A549 (cell line): ENCODE results near the gene ZNF664. TPM values are rescaled to one million over a fixed set of nuclear protein-coding genes. Genes with fewer than 3 reads are reported as not detected.

ENCODE experiments used
- ATAC-seq, 2 experiments: fragments of 200-7000 bp in 1 of 2; fragments of >200 bp in 1 of 2; cut with Nextera tagmentation in 1 of 2; cut with Tn5 transposase in 1 of 2; 3 replicates each; pipeline versions ENCODE4 v1.8.0 to v1.9.1; 2018 to 2020; ENCODE audit warnings: mild to moderate bottlenecking in 1 of 2, moderate library complexity in 1 of 2
- CTCF ChIA-PET: fragments of 300-600 bp; sonication (Branson Sonifier 250); formaldehyde crosslinking; extraction: SDS; loops from one replicate; lab custom pipeline; 2021; ENCODE audit warnings: antibody characterized with exemption, inconsistent platforms; lab: Yijun Ruan, JAX
- POLR2A ChIA-PET: fragments of 350-600 bp; formaldehyde crosslinking; extraction: SDS; loops from one replicate; lab custom pipeline; 2021; ENCODE audit warnings: antibody characterized with exemption, inconsistent platforms; lab: Yijun Ruan, JAX
- DNase-seq, 2 experiments: peaks; one replicate each; pipeline versions ENCODE4 v3.0.0 to v3.0.0-alpha.2; 2011 to 2016; ENCODE audit warnings: low read depth in 1 of 2, low spot score in 1 of 2
- FAIRE-seq: peaks from 2 replicates; lab custom pipeline; 2011; peaks lifted over from hg19 to GRCh38; lab: Jason Lieb, UNC
- H3K27ac ChIP-seq, 2 experiments: fragments of >200 bp; sonication (Bioruptor Twin); formaldehyde crosslinking; 3 replicates each; pipeline ENCODE4 v1.5.1; 2016 to 2017
- H3K4me1 ChIP-seq: fragments of >200 bp; sonication (Bioruptor Twin); formaldehyde crosslinking; 3 replicates; pipeline ENCODE4 v1.6.1; 2016
- H3K4me2 ChIP-seq: fragments of >200 bp; sonication (Bioruptor Twin); formaldehyde crosslinking; 3 replicates; pipeline ENCODE4 v1.6.1; 2016
- H3K4me3 ChIP-seq: fragments of >200 bp; sonication (Bioruptor Twin); formaldehyde crosslinking; 3 replicates; pipeline ENCODE4 v1.5.1; 2016
- H3K9me3 ChIP-seq: fragments of >200 bp; sonication (Bioruptor Twin); formaldehyde crosslinking; 3 replicates; pipeline ENCODE4 v1.6.1; 2016
- ATOH8 ChIP-seq: fragments of 250-450 bp; sonication (Bioruptor Pico); IDR thresholded peaks from 2 replicates; pipeline ENCODE4 v1.5.0; 2020; ENCODE audit warnings: low read depth, mild to moderate bottlenecking, moderate library complexity
- CEBPB ChIP-seq, 2 experiments: fragments of >200 bp in 1 of 2; sonication (Bioruptor Twin) in 1 of 2; formaldehyde crosslinking in 1 of 2; IDR thresholded peaks; 2 replicates each; pipeline ENCODE4 v1.6.1; 2012 to 2016
- CHD2 ChIP-seq: fragments of 150-350 bp; IDR thresholded peaks from 2 replicates; pipeline ENCODE4 v1.6.1; 2014; ENCODE audit warnings: low read length; ENCODE audit not compliant: partially characterized antibody
- ESRRA ChIP-seq: fragments of 150-350 bp; IDR thresholded peaks from 2 replicates; pipeline ENCODE4 v1.6.1; 2014; ENCODE audit warnings: mild to moderate bottlenecking, low read length, borderline replicate concordance
- FOSB ChIP-seq: fragments of 250-450 bp; sonication (Bioruptor Pico); IDR thresholded peaks from 2 replicates; pipeline ENCODE4 v1.5.0; 2020; ENCODE audit warnings: mild to moderate bottlenecking, moderate library complexity
- FOSL2 ChIP-seq, 2 experiments: fragments of 450-650 bp in 1 of 2; fragments of >200 bp in 1 of 2; sonication (Bioruptor Twin) in 1 of 2; formaldehyde crosslinking; IDR thresholded peaks; 2 replicates each; pipeline versions ENCODE4 v1.5.0 to v1.6.1; 2016 to 2020; ENCODE audit warnings: mild to moderate bottlenecking in 1 of 2, moderate library complexity in 1 of 2
- GATA3 ChIP-seq: IDR thresholded peaks from 2 replicates; pipeline ENCODE4 v1.6.1; 2012; ENCODE audit warnings: borderline replicate concordance
- HES2 ChIP-seq: fragments of >200 bp; sonication (Bioruptor Twin); formaldehyde crosslinking; IDR thresholded peaks from 2 replicates; pipeline ENCODE4 v1.6.1; 2016
- HEYL ChIP-seq: fragments of 250-450 bp; sonication (Bioruptor Pico); IDR thresholded peaks from 2 replicates; pipeline ENCODE4 v1.8.0; 2021; ENCODE audit warnings: mild to moderate bottlenecking, moderate library complexity
- HMGXB4 ChIP-seq: fragments of 250-450 bp; sonication (Bioruptor Pico); IDR thresholded peaks from 2 replicates; pipeline ENCODE4 v1.5.0; 2021; ENCODE audit warnings: mild to moderate bottlenecking, moderate library complexity, borderline replicate concordance
- JUN ChIP-seq, 2 experiments: fragments of >200 bp; sonication (Bioruptor Twin); formaldehyde crosslinking; IDR thresholded peaks; 2 replicates in 1 of 2; 3 replicates in 1 of 2; pipeline ENCODE4 v1.6.1; 2016 to 2017
- NFE2L2 ChIP-seq: fragments of 150-350 bp; conservative IDR thresholded peaks from 2 replicates; pipeline ENCODE4 v1.6.1; 2014; ENCODE audit warnings: low read length
- PBX3 ChIP-seq: IDR thresholded peaks from 2 replicates; pipeline ENCODE4 v1.6.1; 2012
- PHF8 ChIP-seq: fragments of 200-600 bp; sonication (generic); IDR thresholded peaks from 2 replicates; pipeline ENCODE4 v1.6.1; 2016; ENCODE audit warnings: low read depth, mild to moderate bottlenecking, antibody characterized with exemption, moderate library complexity, borderline replicate concordance
- RARB ChIP-seq: fragments of 250-450 bp; sonication (Bioruptor Pico); IDR thresholded peaks from 2 replicates; pipeline ENCODE4 v1.8.0; 2021; ENCODE audit warnings: mild to moderate bottlenecking, moderate library complexity
- RCOR1 ChIP-seq: fragments of 150-350 bp; IDR thresholded peaks from 2 replicates; pipeline ENCODE4 v1.6.1; 2014; ENCODE audit warnings: antibody characterized with exemption, low read length, low read depth
- RFX5 ChIP-seq: fragments of 450-650 bp; IDR thresholded peaks from 2 replicates; pipeline ENCODE4 v1.7.1; 2014; ENCODE audit warnings: antibody characterized with exemption, mild to moderate bottlenecking, moderate library complexity
- SMC3 ChIP-seq: fragments of >200 bp; sonication (Bioruptor Twin); formaldehyde crosslinking; IDR thresholded peaks from 3 replicates; pipeline ENCODE4 v1.6.1; 2018; ENCODE audit warnings: inconsistent platforms
- SREBF2 ChIP-seq: fragments of 450-650 bp; IDR thresholded peaks from 2 replicates; pipeline ENCODE4 v1.6.1; 2014; ENCODE audit warnings: mild to moderate bottlenecking, moderate library complexity
- ZC3H11A ChIP-seq: fragments of 450-650 bp; IDR thresholded peaks from 2 replicates; pipeline ENCODE4 v1.6.1; 2014; ENCODE audit warnings: antibody characterized with exemption, mild to moderate bottlenecking
- WGBS: methylation state at CpG from one replicate; pipeline ENCODE4 v1.1.6; 2017; ENCODE audit errors: missing lambda C conversion rate; 5-methylcytosine and 5-hydroxymethylcytosine counted together
- polyA plus RNA-seq, 4 experiments: library from polyadenylated mRNA; depleted of rRNA in 3 of 4; stranded (reverse); fragments of >200 nt; fragmentation: RNase III in 1 of 4; extraction: RNeasy Plus Mini Kit Qiagen cat#74134 plus additional on column Dnase treatment in 1 of 4; gene quantifications; 2 replicates in 3 of 4; 3 replicates in 1 of 4; pipeline ENCODE4 v1.2.3, GENCODE V29; 2011 to 2017
- TF ChIP-seq, protein P1 (sequence below): fragments of 450-650 bp; IDR thresholded peaks from 2 replicates; pipeline ENCODE4 v1.6.1; 2014; ENCODE audit warnings: antibody characterized with exemption
- TF ChIP-seq, protein P2 (sequence below): fragments of 200-600 bp; sonication (generic); IDR thresholded peaks from 2 replicates; pipeline ENCODE4 v1.6.1; 2016; ENCODE audit warnings: antibody characterized with exemption, mild to moderate bottlenecking, moderate library complexity

Gene ZNF664
- polyA plus RNA-seq, 2 of the 4 experiments (the other 2 are of a cell fraction) = 88.3 to 112 TPM

- no peak for TF ChIP-seq CHD2
- TF ChIP-seq ZC3H11A = no peak
- TF ChIP-seq SREBF2 = no peak
- TF ChIP-seq HES2 = no peak
- TF ChIP-seq PBX3 = no peak
- TF ChIP-seq, all 56 proteins: peak for 0
- Histone ChIP-seq H3K27ac (no peak overlapping the region), H3K4me2 (no peak overlapping the region), H3K9me3 (no peaks in the 10 kb centered on the region), H3K4me1 (no peaks in the 10 kb centered on the region), H3K4me3 (no peak overlapping the region)
- ChIA-PET CTCF (no interaction called here), POLR2A (no interaction called here)
- no peak for FAIRE-seq
- no peak for DNase-seq
- whole genome bisulfite sequencing = 92% methylated on average over 9 of the region's 9 CpGs
- ATAC-seq = no peak
These were observed 32.0 kb upstream of the ZNF664 start for GRCh38 chr12:123941000-123941399.

DNA sequence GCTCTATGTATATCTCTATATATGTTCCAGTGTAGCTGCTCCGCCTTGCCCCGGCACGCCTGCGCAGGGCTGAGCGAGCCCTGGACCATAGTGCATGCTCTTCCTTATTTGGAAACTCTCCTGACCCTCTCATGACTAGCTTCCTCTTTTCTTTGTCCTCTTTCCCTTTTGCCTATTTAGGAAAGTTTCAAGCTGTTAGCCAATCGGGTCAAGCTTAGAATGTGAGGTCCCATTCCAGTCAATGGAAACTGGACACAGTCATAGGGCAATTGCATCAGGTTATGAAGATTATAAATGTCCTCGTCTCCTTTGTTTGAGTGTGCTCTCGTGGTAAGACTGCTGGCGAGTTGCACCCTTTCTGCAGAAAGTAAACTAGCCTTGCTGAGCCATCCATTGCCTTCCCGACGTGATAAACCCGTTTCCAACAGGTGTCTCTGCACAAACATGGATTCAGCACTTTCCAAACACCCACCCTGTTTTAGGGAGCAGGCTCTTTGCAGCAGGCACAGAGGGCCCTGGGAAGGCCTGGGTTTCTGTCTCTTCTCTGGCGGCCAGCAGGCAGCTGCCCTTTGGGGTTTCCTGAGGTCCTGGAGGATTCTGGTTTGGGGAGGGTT is 31.3 kb upstream of the ZNF664 start:
- ChIA-PET CTCF (interaction anchor here (1.5 kb wide), 1 partner anchor 825 kb away, joined by 4 read pairs; no protein-coding TSS in a partner anchor), POLR2A (no interaction called here)
- 99% methylated on average over 13 of the region's 13 CpGs for WGBS
- Histone ChIP-seq H3K4me3 (no peak overlapping the region), H3K4me2 (no peak overlapping the region), H3K9me3 (no peaks in the 10 kb centered on the region), H3K27ac (no peak overlapping the region), H3K4me1 (no peaks in the 10 kb centered on the region)
- FAIRE-seq = no peak
- ATAC-seq = no peak
- TF ChIP-seq FOSL2 (IDR thresholded peaks at IDR 0.05) = no peak
- no peak for TF ChIP-seq FOSL2 (CRISPR knock-in tag; IDR thresholded peaks at IDR 0.05)
- no peak for TF ChIP-seq ESRRA
- no peak for TF ChIP-seq CHD2
- no peak for TF ChIP-seq PHF8
- no peak for TF ChIP-seq FOSB
- TF ChIP-seq RARB (CRISPR knock-in tag) = no peak
- TF ChIP-seq RFX5 = no peak
- TF ChIP-seq ATOH8 = no peak
- no peak for TF ChIP-seq SMC3
- no peak for TF ChIP-seq JUN (IDR thresholded peaks at IDR 0.05)
- TF ChIP-seq HMGXB4 = no peak
- no peak for TF ChIP-seq HEYL
- no peak for TF ChIP-seq CEBPB (IDR thresholded peaks at IDR 0.05)
- no peak for TF ChIP-seq GATA3
- no peak for TF ChIP-seq NFE2L2
- no peak for TF ChIP-seq RCOR1
- TF ChIP-seq, protein P1, sequence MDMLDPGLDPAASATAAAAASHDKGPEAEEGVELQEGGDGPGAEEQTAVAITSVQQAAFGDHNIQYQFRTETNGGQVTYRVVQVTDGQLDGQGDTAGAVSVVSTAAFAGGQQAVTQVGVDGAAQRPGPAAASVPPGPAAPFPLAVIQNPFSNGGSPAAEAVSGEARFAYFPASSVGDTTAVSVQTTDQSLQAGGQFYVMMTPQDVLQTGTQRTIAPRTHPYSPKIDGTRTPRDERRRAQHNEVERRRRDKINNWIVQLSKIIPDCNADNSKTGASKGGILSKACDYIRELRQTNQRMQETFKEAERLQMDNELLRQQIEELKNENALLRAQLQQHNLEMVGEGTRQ = no peak
- TF ChIP-seq, protein P2, sequence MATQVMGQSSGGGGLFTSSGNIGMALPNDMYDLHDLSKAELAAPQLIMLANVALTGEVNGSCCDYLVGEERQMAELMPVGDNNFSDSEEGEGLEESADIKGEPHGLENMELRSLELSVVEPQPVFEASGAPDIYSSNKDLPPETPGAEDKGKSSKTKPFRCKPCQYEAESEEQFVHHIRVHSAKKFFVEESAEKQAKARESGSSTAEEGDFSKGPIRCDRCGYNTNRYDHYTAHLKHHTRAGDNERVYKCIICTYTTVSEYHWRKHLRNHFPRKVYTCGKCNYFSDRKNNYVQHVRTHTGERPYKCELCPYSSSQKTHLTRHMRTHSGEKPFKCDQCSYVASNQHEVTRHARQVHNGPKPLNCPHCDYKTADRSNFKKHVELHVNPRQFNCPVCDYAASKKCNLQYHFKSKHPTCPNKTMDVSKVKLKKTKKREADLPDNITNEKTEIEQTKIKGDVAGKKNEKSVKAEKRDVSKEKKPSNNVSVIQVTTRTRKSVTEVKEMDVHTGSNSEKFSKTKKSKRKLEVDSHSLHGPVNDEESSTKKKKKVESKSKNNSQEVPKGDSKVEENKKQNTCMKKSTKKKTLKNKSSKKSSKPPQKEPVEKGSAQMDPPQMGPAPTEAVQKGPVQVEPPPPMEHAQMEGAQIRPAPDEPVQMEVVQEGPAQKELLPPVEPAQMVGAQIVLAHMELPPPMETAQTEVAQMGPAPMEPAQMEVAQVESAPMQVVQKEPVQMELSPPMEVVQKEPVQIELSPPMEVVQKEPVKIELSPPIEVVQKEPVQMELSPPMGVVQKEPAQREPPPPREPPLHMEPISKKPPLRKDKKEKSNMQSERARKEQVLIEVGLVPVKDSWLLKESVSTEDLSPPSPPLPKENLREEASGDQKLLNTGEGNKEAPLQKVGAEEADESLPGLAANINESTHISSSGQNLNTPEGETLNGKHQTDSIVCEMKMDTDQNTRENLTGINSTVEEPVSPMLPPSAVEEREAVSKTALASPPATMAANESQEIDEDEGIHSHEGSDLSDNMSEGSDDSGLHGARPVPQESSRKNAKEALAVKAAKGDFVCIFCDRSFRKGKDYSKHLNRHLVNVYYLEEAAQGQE = no peak
- DNase-seq = no peak
